WTC11 (cell line): ENCODE data around the gene TBC1D4.

Experiments used
- ESRRA ChIP-seq: sonication (generic); formaldehyde crosslinking; IDR thresholded peaks from 2 replicates; pipeline ENCODE4 v1.8.1; 2022; ENCODE audit warnings: mild to moderate bottlenecking, missing genetic modification reagents, borderline replicate concordance
- TF ChIP-seq, protein P1 (sequence below): fragments of 200-600 bp; IDR thresholded peaks from 2 replicates; pipeline ENCODE4 v1.8.0; 2022; ENCODE audit warnings: antibody characterized with exemption
- TF ChIP-seq, protein P2 (sequence below): sonication (generic); formaldehyde crosslinking; IDR thresholded peaks from 2 replicates; pipeline ENCODE4 v1.8.1; 2023; ENCODE audit warnings: mild to moderate bottlenecking, missing genetic modification reagents, moderate library complexity
- TF ChIP-seq, protein P3 (sequence below): sonication (generic); formaldehyde crosslinking; IDR thresholded peaks from 2 replicates; pipeline ENCODE4 v1.8.1; 2023; ENCODE audit warnings: mild to moderate bottlenecking, missing genetic modification reagents, borderline replicate concordance

DNA sequence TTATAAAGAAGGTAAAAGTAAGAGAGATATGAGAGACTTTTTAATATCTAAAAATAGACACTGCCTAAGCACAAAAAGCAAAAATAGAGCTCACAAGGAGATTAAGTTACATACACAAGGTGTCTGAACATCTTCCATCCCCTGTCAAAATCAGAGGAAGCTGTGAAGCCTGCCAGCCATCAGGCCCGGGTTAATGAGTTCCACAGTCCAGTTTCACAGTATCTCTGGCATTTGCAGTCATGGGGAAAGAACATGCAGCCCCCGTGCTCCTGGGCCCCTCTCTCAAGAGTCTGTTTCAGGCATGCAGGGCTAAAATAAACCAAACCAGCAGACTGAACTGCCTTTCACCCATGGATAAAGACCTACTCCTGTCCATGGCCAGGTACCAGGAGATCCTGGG, 79.2 kb downstream of the TBC1D4 start:
- no peak for TF ChIP-seq ESRRA (CRISPR knock-in tag)
- TF ChIP-seq, protein P1, sequence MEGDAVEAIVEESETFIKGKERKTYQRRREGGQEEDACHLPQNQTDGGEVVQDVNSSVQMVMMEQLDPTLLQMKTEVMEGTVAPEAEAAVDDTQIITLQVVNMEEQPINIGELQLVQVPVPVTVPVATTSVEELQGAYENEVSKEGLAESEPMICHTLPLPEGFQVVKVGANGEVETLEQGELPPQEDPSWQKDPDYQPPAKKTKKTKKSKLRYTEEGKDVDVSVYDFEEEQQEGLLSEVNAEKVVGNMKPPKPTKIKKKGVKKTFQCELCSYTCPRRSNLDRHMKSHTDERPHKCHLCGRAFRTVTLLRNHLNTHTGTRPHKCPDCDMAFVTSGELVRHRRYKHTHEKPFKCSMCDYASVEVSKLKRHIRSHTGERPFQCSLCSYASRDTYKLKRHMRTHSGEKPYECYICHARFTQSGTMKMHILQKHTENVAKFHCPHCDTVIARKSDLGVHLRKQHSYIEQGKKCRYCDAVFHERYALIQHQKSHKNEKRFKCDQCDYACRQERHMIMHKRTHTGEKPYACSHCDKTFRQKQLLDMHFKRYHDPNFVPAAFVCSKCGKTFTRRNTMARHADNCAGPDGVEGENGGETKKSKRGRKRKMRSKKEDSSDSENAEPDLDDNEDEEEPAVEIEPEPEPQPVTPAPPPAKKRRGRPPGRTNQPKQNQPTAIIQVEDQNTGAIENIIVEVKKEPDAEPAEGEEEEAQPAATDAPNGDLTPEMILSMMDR, result no peak
- TF ChIP-seq, protein P2, sequence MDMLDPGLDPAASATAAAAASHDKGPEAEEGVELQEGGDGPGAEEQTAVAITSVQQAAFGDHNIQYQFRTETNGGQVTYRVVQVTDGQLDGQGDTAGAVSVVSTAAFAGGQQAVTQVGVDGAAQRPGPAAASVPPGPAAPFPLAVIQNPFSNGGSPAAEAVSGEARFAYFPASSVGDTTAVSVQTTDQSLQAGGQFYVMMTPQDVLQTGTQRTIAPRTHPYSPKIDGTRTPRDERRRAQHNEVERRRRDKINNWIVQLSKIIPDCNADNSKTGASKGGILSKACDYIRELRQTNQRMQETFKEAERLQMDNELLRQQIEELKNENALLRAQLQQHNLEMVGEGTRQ (CRISPR knock-in tag), result no peak
- TF ChIP-seq, protein P3, sequence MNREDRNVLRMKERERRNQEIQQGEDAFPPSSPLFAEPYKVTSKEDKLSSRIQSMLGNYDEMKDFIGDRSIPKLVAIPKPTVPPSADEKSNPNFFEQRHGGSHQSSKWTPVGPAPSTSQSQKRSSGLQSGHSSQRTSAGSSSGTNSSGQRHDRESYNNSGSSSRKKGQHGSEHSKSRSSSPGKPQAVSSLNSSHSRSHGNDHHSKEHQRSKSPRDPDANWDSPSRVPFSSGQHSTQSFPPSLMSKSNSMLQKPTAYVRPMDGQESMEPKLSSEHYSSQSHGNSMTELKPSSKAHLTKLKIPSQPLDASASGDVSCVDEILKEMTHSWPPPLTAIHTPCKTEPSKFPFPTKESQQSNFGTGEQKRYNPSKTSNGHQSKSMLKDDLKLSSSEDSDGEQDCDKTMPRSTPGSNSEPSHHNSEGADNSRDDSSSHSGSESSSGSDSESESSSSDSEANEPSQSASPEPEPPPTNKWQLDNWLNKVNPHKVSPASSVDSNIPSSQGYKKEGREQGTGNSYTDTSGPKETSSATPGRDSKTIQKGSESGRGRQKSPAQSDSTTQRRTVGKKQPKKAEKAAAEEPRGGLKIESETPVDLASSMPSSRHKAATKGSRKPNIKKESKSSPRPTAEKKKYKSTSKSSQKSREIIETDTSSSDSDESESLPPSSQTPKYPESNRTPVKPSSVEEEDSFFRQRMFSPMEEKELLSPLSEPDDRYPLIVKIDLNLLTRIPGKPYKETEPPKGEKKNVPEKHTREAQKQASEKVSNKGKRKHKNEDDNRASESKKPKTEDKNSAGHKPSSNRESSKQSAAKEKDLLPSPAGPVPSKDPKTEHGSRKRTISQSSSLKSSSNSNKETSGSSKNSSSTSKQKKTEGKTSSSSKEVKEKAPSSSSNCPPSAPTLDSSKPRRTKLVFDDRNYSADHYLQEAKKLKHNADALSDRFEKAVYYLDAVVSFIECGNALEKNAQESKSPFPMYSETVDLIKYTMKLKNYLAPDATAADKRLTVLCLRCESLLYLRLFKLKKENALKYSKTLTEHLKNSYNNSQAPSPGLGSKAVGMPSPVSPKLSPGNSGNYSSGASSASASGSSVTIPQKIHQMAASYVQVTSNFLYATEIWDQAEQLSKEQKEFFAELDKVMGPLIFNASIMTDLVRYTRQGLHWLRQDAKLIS, result no peak
